NB4 (cell line): ENCODE measurements around the gene SCAP.

Experiments used
- CTCF ChIP-seq: IDR thresholded peaks from one replicate; pipeline ENCODE4 v1.5.1; 2012; ENCODE audit warnings: low read depth, low read length
- MAX ChIP-seq: IDR thresholded peaks from 2 replicates; pipeline ENCODE4 v1.6.1; 2011; ENCODE audit warnings: low read depth, low read length
- POLR2A ChIP-seq: IDR thresholded peaks from 2 replicates; pipeline ENCODE4 v1.6.1; 2011; ENCODE audit warnings: mild to moderate bottlenecking; ENCODE audit not compliant: insufficient read length; ENCODE audit errors: extremely low read depth

DNA sequence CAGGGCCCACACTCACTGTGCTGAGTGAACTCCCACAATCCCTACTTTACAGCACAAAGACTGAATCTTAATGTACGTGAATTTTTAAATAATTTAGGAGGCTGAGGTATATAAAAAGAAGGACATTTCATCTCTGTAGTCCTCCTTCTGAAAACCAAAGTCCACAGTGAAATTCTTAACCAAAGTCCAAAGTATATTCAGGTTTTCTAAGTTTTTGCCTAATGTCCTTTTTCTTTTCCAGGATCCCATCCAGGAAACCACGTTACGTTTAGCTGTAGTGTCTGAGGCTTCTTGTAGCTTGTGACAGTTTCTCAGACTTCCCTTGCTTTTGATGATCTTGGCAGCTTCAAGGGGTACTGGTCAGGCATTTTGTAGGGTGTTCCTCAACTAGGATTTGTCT lies 44.5 kb downstream of the SCAP start:
- TF ChIP-seq CTCF, result no peak
- no peak for TF ChIP-seq POLR2A
- no peak for TF ChIP-seq MAX
